HFF-Myc (cell line): ENCODE measurements around the gene DDX11.
"Not testable (repeated sequence)": the region's sequence is repeated elsewhere in the genome, so short reads cannot be mapped to it uniquely, and the experiment has no call there.

Experiments
- DNase-seq: peaks from one replicate; pipeline ENCODE4 v3.0.0-alpha.2; 2011; ENCODE audit warnings: low read depth; ENCODE audit errors: extremely low read depth
- H3K4me3 ChIP-seq: replicated peaks from 2 replicates; pipeline ENCODE4 v1.5.1; 2011; ENCODE audit warnings: low read depth, mild to moderate bottlenecking, control low read depth, low read length
- TF ChIP-seq, protein P1 (sequence below): IDR thresholded peaks from 2 replicates; pipeline ENCODE4 v1.5.1; 2012; ENCODE audit warnings: mild to moderate bottlenecking, low read depth, low read length, control low read depth; ENCODE audit errors: missing control alignments

Gene DDX11

DNA sequence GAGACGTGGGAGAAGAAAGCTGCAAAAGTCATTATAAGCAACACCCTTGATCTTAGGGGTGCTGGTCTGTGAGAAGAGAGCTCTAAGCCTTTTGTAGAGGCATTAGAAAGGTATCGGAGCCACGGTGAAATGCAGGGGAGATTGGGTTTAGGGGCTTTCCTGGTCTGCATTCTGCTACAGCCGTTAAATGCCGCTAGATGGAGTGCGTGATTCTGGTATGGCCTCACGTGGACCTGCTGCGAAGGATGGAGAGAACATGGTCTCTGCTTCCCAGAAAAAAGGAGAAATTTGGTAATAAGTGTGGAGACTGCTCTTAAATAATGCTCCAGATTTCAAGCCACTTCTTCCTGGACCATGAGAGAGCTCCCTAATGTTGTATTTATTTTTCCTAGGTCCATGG is 4.3 kb downstream of the DDX11 start:
- not testable (repeated sequence) for H3K4me3 ChIP-seq, DNase-seq

DNA sequence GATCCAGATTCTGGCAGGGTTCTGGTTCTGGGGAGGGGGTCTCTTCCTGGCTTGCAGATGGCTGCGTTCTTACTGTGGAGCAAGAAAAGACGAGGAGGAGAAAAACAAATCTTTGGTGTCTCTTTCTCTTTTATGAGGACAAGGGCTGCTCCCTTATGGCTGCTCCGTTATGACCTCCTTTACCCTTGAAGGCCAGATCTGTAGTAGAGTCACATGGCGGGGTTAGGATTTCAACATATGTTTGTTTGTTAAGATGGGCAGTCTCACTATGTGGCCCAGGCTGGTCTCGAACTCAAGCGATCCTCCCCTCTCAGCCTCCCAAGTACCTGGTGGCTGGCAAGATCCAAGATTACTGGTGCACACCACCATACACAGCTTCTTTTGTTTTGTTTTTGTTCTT is 5.8 kb downstream of the DDX11 start:
- not testable (repeated sequence) for DNase-seq, H3K4me3 ChIP-seq

DNA sequence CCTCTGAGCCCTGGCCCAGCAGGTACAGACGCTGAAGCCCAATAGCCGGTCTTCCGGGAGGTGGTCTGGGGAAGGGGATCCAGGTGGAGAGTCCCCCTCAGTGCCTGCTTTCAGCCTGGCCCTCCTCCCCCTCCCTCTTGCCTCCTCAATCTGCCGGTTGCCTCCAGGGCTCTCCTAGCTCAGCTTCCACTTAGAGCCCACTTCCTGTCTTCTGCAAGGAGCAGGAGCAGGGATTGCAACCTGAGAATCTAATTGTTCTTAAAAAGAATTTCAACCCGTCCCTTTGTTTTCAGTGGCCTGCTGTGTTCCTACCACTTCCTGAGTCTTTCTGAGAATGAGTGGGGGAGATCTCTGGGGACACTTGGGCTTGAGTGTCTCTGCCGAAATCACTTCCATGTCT is 6.6 kb downstream of the DDX11 start:
- H3K4me3 ChIP-seq, DNase-seq: not testable (repeated sequence)

DNA sequence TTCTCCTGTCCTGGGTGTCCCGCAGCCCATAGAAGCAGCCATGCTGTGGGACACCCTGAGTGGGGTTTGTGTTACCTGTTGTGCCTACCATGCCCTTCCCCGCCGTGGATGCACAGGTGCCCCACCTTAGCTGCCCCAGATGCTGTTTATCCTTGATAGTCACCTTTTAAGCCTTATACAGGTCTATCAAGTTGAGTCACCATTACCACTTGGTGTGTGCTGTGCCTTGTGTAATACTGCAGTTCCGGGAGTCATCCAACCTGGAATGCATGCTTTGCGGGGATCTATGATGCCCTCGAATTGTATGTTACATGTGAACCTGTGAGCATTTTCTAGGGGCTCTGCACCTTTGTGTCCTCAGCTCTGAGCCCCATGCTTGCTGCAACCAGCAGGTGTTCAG is 7.6 kb downstream of the DDX11 start:
- not testable (repeated sequence) for H3K4me3 ChIP-seq, DNase-seq

DNA sequence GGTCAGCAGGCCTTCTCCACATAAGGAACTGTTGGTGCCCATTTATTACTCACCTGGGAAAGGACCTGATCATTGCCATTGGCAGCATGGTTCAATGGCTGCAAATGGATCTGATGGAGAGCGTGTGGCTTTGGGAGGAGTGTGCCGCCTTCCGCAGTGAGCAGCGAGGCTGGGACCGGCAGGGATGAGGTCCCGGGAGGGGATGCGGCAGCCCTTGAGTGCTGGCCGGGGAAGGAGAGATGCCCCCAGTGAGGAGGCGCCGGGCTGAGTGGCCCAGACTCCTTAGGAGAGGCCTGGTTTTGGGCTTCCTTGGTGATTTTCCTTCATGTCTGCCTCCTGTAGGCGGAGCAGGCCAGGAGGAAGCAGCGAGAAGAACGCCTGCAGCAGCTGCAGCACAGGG is 10.6 kb downstream of the DDX11 start:
- DNase-seq, H3K4me3 ChIP-seq: not testable (repeated sequence)

DNA sequence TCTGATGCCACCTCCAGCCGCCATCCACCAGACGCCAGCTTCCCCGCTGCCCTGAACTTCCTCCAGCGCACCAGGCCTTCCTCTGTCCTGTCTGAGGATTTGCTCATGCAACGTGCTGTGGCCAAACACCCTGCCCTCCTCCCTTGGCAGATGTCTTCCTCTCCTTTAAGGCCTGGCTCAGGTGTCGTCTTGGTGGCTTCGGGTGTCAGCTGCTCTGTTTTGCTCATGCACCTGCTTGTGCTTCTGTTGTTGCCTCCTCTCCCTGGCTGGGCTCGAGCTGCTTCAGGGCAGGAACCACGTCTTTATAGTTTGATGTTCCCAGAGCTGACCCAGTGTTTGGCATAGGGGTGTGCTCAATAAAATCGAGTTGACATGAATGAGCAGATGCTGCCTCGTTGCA is 12.4 kb downstream of the DDX11 start:
- DNase-seq, H3K4me3 ChIP-seq: not testable (repeated sequence)

DNA sequence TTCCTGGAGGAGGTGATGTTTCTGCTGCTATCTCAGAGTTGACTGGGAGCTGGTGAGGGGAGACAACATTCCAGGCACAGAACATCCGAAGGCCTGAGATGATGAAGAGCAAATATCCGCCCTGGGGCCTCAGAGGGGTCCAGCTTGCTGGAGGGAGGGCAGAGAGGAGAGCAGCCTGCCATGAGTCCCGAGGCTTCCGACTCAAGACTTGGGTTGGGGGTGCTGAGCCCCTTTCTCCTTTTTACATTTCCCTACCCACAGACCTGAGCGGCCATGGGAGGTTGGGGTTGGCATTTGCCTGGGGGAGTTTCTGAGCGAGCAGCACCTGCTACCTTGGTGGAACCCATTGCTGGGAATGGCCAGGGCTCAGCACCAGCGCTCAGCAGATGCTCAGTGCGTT is 13.8 kb downstream of the DDX11 start:
- not testable (repeated sequence) for H3K4me3 ChIP-seq, DNase-seq

DNA sequence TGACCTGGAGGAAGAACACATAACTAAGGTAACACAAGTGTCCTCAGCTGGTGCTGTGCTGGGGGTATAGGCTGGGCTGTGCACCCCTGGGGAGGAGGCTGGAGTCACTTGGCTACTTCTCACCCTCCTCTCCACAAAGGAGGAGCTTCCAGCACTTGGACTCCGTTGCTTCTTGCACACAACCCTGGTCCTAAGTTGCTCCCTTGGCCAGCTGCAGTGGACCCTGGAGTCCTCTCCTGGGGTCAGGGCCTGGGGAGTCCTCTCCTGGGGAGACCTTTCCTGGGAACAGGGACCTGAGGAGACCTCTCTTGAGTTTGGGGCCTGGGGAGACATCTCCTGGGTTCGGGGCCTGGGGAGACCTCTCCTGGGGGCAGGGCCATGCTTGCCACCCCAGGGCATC is 14.3 kb downstream of the DDX11 start:
- DNase-seq, H3K4me3 ChIP-seq: not testable (repeated sequence)

DNA sequence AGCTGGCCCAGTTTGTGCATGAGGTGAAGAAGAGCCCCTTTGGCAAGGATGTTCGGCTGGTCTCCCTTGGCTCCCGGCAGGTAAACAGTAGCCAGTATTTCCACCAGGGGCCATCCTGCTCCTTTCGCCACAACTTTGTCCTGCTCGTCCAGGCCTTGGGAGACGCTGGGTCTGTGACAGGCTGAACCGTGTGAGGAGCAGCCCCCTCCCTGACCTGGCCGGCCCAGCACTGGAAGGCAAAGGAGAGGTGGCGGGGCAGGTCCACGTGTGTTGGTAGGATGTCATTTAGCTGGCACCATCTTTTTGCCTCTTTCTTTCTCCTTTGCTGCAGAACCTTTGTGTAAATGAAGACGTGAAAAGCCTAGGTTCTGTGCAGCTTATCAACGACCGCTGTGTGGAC is 15.4 kb downstream of the DDX11 start:
- H3K4me3 ChIP-seq, result no peak overlapping the region
- DNase-seq, result no peak
- TF ChIP-seq, protein P1, sequence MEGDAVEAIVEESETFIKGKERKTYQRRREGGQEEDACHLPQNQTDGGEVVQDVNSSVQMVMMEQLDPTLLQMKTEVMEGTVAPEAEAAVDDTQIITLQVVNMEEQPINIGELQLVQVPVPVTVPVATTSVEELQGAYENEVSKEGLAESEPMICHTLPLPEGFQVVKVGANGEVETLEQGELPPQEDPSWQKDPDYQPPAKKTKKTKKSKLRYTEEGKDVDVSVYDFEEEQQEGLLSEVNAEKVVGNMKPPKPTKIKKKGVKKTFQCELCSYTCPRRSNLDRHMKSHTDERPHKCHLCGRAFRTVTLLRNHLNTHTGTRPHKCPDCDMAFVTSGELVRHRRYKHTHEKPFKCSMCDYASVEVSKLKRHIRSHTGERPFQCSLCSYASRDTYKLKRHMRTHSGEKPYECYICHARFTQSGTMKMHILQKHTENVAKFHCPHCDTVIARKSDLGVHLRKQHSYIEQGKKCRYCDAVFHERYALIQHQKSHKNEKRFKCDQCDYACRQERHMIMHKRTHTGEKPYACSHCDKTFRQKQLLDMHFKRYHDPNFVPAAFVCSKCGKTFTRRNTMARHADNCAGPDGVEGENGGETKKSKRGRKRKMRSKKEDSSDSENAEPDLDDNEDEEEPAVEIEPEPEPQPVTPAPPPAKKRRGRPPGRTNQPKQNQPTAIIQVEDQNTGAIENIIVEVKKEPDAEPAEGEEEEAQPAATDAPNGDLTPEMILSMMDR, result no peak

DNA sequence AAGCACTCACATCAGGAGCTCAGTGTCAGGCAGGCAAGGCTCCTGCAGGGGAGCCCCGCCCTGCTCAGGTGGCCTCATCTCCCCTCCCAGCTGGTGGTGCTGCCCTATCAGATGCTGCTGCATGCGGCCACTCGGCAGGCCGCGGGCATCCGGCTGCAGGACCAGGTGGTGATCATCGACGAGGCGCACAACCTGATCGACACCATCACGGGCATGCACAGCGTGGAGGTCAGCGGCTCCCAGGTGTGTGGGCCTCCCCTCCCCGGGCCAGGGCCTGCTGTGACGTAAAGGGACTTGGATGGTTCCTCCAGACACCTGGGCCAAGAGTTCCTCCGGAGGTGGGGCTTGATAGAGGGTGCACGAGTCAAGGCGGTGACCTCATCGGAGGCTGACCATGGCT is 18.0 kb downstream of the DDX11 start:
- H3K4me3 ChIP-seq, DNase-seq: not testable (repeated sequence)

DNA sequence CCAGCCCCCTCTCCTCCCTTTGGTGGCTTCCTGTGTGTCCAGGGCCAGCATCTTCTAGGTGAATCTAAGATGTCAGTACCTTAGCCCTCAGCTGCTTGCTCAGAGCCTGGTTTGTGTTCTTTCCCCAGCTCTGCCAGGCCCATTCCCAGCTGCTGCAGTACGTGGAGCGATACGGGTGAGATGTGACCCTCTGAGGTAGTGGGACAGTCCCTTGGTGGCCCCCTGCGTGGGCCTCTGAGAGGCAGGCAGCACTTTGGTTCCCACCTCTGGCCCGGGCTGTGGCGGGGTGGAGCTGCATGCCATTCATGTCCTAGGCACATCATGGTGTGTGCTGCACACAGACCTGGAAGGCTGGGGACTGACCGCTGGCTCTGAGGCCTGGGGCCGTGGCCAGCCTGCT is 19.1 kb downstream of the DDX11 start:
- not testable (repeated sequence) for H3K4me3 ChIP-seq, DNase-seq

DNA sequence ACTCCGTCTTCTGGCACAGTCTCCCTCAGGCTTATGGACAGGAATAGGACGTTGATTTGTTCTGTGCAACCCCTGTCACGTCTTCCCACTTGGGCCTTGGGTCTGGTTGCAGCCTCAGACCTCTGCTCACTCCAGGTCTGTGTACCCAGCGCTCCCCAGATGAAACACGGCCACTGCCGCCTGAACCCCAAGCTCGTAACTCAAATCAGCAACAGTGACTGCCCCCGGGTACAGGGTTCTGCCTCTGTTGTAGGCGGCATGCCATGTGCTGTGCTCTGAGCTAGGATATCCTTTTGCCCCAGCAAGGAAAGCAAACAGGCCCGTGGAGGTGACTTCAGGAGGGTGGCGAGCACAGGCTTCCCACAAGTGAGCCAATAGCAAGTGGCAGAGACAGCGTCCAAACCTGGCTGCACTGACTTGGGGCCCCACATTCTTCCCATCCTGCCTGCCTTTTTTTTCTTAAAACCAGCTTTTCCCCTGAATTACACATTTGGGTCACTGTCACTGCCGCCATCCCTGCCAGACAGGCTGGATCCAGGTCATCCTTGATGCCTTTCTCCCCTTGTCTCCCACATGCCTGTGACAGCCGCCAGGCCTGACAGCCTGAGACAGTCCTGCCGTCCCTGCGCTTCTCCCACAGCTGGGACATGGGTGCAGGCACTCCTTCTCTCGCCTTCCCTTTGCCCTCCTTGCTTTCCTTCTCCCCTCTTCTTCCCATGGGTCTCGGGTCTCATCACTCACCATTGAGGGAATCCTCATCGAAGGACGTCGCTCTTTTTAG is 21.6 kb downstream of the DDX11 start:
- H3K4me3 ChIP-seq, DNase-seq: not testable (repeated sequence)

DNA sequence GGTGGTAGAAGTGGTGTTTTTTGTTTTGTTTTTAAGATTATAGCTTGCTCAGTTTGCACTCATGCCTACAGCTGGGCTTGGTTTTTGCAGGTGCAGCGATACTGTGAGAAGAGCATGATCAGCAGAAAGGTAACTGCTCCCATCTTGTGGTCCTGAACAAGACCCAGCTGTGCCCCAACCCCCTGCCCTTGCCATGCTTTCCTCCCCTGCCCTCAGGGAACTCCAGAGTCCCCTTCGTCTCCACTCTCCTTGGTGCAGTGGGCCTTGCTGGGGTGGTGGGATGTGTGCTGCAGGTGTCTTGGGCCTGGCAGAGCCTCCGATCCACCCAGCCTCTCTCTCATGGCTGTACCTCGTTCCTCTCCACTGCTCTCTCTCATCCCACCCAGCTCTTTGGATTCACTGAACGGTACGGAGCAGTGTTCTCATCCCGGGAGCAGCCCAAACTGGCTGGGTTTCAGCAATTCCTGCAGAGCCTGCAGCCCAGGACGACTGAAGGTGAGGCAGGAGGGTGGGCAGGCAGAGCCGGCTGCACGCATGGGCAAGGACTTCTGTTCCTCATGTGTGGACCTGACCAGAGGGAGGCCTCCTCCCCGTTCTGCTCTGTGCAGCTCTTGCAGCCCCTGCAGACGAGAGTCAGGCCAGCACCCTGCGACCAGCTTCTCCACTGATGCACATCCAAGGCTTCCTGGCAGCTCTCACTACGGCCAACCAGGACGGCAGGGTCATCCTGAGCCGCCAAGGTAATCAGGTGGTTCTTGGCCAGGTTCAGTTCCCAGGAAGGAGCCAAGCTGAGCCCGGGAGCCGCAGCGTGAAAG is 22.8 kb downstream of the DDX11 start:
- DNase-seq, H3K4me3 ChIP-seq: not testable (repeated sequence)

DNA sequence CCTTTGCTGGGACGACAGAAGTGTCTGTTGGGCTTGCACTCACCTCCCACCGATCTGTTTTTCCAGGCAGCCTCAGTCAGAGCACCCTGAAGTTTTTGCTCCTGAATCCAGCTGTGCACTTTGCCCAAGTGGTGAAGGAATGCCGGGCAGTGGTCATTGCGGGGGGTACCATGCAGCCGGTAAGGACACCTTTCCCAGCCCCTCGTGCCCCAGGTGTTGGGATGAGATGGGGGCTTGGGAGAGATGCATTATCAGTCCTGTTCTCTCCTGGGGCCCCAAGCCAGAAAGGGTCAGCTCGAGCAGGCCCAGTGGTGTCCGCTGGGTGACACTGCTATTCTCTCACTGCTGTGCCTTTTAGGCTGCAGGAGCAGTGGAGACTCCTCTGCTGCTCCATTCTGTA is 24.2 kb downstream of the DDX11 start:
- not testable (repeated sequence) for DNase-seq

DNA sequence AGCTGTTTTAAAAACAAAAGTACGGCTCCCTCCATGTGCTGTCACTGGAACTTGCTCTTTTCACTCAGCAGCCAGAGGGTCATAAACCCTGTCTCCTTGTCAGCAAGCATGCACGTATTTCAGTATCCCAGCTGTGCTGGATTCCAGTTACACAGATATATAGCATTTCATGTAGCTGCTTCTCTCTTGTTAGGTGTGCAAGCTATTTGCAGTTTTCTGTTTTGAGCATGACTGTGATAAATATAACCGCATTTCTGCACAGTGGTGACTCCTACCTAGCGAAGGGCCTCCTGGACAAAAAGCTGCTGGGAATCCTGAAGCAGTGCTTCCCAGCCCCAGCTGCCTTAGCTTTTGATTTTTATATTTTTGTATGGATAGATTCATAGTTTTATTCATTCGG is 24.7 kb downstream of the DDX11 start:
- not testable (repeated sequence) for DNase-seq

More for the DNA sequence above, 24.2 kb downstream of the DDX11 start:
- H3K4me3 ChIP-seq, result not testable (repeated sequence)

DNA sequence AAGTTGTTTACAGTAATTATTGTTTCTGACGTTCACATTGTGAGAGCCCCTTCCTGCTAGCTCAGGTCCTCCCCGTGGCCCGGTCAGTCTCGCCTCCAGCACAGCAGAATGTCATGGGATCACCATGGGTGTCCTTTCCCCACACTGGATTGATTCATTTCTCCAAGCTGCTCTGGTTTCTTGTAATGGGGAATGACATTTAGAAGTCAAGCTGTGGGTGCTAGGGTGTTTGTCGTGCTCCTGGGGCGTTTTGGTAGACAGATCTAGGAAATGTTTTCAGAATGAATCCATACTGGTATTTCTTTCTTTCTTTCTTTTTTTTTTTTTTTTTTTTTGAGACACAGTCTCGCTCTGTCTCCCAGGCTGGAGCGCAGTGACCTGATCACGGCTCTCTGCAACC is 25.1 kb downstream of the DDX11 start:
- DNase-seq, H3K4me3 ChIP-seq: not testable (repeated sequence)

More for the DNA sequence above, 24.7 kb downstream of the DDX11 start:
- H3K4me3 ChIP-seq, result not testable (repeated sequence)

DNA sequence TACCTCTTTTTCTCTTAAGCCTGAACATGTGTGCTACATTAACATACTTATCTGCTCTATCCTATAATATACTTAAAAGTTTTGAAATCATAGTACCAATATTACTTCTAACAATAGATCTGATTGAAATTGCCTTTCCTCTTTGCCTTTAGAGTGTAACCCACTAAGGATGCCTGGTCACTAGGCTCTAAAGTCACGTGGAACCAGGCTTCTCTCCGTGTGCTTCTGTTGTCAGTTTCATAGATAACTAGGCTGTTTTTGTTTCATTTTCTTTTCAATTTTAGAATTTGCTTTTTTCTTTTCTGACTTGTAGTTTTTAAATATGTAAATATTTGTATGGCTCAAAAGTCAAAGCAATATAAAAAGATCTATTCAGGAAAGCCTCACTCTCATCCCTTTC is 25.8 kb downstream of the DDX11 start:
- not testable (repeated sequence) for DNase-seq, H3K4me3 ChIP-seq
